Heart right ventricle (tissue), 16 donors: ENCODE data around the gene RNF40. TPM values are rescaled to one million over a fixed set of nuclear protein-coding genes. Genes with fewer than 3 reads are reported as not detected.
A peak's percentile ranks its signal among the peaks of the same experiment; 100 is the strongest.

Experiments
- ATAC-seq, 8 donors: fragments of 200-7000 bp; cut with Tn5 transposase; one replicate each; pipeline ENCODE4 v1.9.1; 2020; ENCODE audit warnings: mild to moderate bottlenecking in 8 of 8, moderate library complexity in 8 of 8, moderate number of reproducible peaks in 1 of 8
- DNase-seq, 2 donors: peaks; one replicate each; pipeline ENCODE4 v3.0.0-alpha.2; 2020
- H3K27ac ChIP-seq, 10 donors: fragments of 200-600 bp; sonication (generic) in 2 of 10; one replicate each; pipeline versions ENCODE4 v1.5.0 to v1.8.0; 2020 to 2022; ENCODE audit warnings: mild to moderate bottlenecking in 3 of 10
- H3K27me3 ChIP-seq, 7 donors: fragments of 200-600 bp; one replicate each; pipeline ENCODE4 v1.8.0; 2021 to 2022; ENCODE audit warnings: mild to moderate bottlenecking in 2 of 7
- H3K36me3 ChIP-seq, 9 donors: fragments of 200-600 bp; sonication (generic) in 1 of 9; one replicate each; pipeline versions ENCODE4 v1.5.0 to v1.8.0; 2020 to 2022; ENCODE audit warnings: mild to moderate bottlenecking in 2 of 9
- H3K4me1 ChIP-seq, 9 donors: fragments of 200-600 bp; sonication (generic) in 1 of 9; one replicate each; pipeline versions ENCODE4 v1.5.0 to v1.8.0; 2020 to 2022; ENCODE audit warnings: mild to moderate bottlenecking in 4 of 9
- H3K4me3 ChIP-seq, 10 donors: fragments of 200-600 bp; sonication (generic) in 2 of 10; one replicate each; pipeline versions ENCODE4 v1.5.0 to v1.8.0; 2020 to 2022; ENCODE audit warnings: mild to moderate bottlenecking in 7 of 10, moderate library complexity in 2 of 10
- H3K9me3 ChIP-seq, 11 donors: fragments of 200-600 bp in 10 of 11; sonication (generic) in 2 of 11; one replicate each; pipeline versions ENCODE4 v1.5.0 to v1.8.0; 2013 to 2022; ENCODE audit warnings: mild to moderate bottlenecking in 2 of 11, control low read depth in 1 of 11, moderate library complexity in 1 of 11
- CTCF ChIP-seq, 9 donors: fragments of 200-600 bp; sonication (generic) in 2 of 9; IDR thresholded peaks; one replicate each; pipeline versions ENCODE4 v1.5.0 to v1.8.0; 2021 to 2022; ENCODE audit warnings: antibody characterized with exemption in 9 of 9, mild to moderate bottlenecking in 5 of 9, moderate library complexity in 1 of 9
- WGBS, 2 donors: extraction: QIAGEN DNeasy Blood & Tissue Kit; methylation state at CpG; one replicate each; pipeline ENCODE4 v1.1.7; 2013; ENCODE audit warnings: inconsistent platforms in 1 of 2; 5-methylcytosine and 5-hydroxymethylcytosine counted together
- intact Hi-C, 10 donors: fragments of 100-400 bp; cut with DNase I; formaldehyde crosslinking; loops; one replicate each; pipeline versions ENCODE4 v1.11.1 to v1.14.2; 2022
- polyA plus RNA-seq, 2 donors: library from polyadenylated mRNA; stranded (reverse); fragments of 200-250 nt; gene quantifications; one replicate each; pipeline ENCODE4 v1.2.3, GENCODE V29; 2013
- total RNA-seq, 10 donors: library from RNA; stranded (reverse); fragmentation: NEBNext Ultra II Directional in 3 of 10; extraction: Animal tissue kit (Norgen Biotek cat#: 25700) in 3 of 10; gene quantifications; one replicate each; pipeline versions ENCODE4 v1.2.1 to v1.2.4, GENCODE V29; 2021 to 2023
- donor health status: Arrhythmogenic right ventricular cardiomyopathy.
- donor health status: ischemic (EF 13 %, LVEDD 7.1; RV severe dilation, severe dysfunction).
- donor health status: healthy with polysubstance abuse.
- donor health status: DM: no; HTN: yes; CAD: no.
- donor health status: DM: no; HTN: no; CAD: no.
- donor health status: ischemic (EF 25% LVEDD 6.9; RV normal size, moderate dysfunction).
- donor health status: ischemic (EF 25% LVEDD 5.7; RV mildly dilated, moderate dysfunction).
- donor health status: healthy.
- donor health status: DM: yes; HTN: yes; CAD: no.
- donor health status: Ischemic cardiomyopathy.
- donor health status: ischemic (EF 35%, LVEDD 5.7; RV mildly dilated, moderate dysfunction).
- donor health status: nonischemic (EF 11% LVEDD 7.7; RV severe dilation, severe dysfunction).
- donor health status: DM: yes; HTN: yes; CAD: no.
- donor health status: PGD.
- donor health status: ischemic (EF 29% LVEDD 5.4; RV normal size, mild dysfunction).
- donor health status: nonischemic (EF 23%, LVEDD 6.1; RV moderate dilation, normal function).

The RNF40 gene
- total and polyA plus RNA-seq, 12 donors, result 33.0 to 69.9 (median 42.6) TPM

GRCh38 chr16:30722916-30723315 is 39.2 kb upstream of the RNF40 start:
- TF ChIP-seq CTCF (IDR thresholded peaks at IDR 0.05), result no peak
- Histone ChIP-seq H3K4me3 (no peak overlapping the region), H3K4me1 (peaks cover 0 to 20% (median 0%) of the 10 kb centered on the region in 9 donors), H3K9me3 (no peaks in the 10 kb centered on the region), H3K27ac (no peak overlapping the region), H3K36me3 (peaks cover 4 to 100% (median 63%) of the 10 kb centered on the region in 9 donors), H3K27me3 (no peaks in the 10 kb centered on the region)
- ATAC-seq (no peak), DNase-seq (no peak)
- intact Hi-C loops, result no loop called here
- WGBS, 2 donors, result 88 to 90% methylated on average over 10 of the region's 10 CpGs

GRCh38 chr16:30723725-30724355 is 38.3 kb upstream of the RNF40 start:
- Histone ChIP-seq H3K27ac (peak overlapping the region in 3 of 10 donors; percentile 20 to 79 (median 33)), H3K4me3 (no peak overlapping the region), H3K4me1 (peaks cover 0 to 27% (median 0%) of the 10 kb centered on the region in 9 donors), H3K9me3 (no peaks in the 10 kb centered on the region), H3K36me3 (peaks cover 4 to 100% (median 57%) of the 10 kb centered on the region in 9 donors), H3K27me3 (no peaks in the 10 kb centered on the region)
- no peak for TF ChIP-seq CTCF (IDR thresholded peaks at IDR 0.05)
- no peak for DNase-seq
- WGBS, 2 donors, result 87 to 89% methylated on average over 12 of the region's 12 CpGs
- intact Hi-C loops, result no loop called here
- ATAC-seq, result no peak

- WGBS, 2 donors, result 73% methylated on average over 23 of the region's 23 CpGs
- H3K4me3 ChIP-seq, result no peak overlapping the region
- H3K36me3 ChIP-seq, result peaks cover 6 to 100% (median 58%) of the 10 kb centered on the region in 9 donors
- H3K27ac ChIP-seq, result peak overlapping the region in 7 of 10 donors; percentile 14 to 79 (median 34)
- ATAC-seq (peak; percentile 61 to 80 (median 74)), DNase-seq (peak; percentile 41 to 43)
- H3K4me1 ChIP-seq, result peaks cover 0 to 36% (median 6%) of the 10 kb centered on the region in 9 donors
- no peaks in the 10 kb centered on the region for H3K9me3 ChIP-seq
- intact Hi-C loops, result no loop called here
- no peaks in the 10 kb centered on the region for H3K27me3 ChIP-seq
- TF ChIP-seq CTCF (IDR thresholded peaks at IDR 0.05), result no peak
Measured at GRCh38 chr16:30724641-30725417, 37.3 kb upstream of the RNF40 start.

GRCh38 chr16:30725418-30725792 is 36.7 kb upstream of the RNF40 start:
- peaks cover 9 to 100% (median 58%) of the 10 kb centered on the region in 9 donors for H3K36me3 ChIP-seq
- H3K4me1 ChIP-seq, result peaks cover 0 to 36% (median 6%) of the 10 kb centered on the region in 9 donors
- H3K4me3 ChIP-seq, result no peak overlapping the region
- H3K27ac ChIP-seq, result peak overlapping the region in 6 of 10 donors; percentile 14 to 79 (median 36)
- DNase-seq, result no peak
- TF ChIP-seq CTCF (IDR thresholded peaks at IDR 0.05), result no peak
- no peaks in the 10 kb centered on the region for H3K9me3 ChIP-seq
- peak in 1 of 8 donors; percentile 7 for ATAC-seq
- H3K27me3 ChIP-seq, result no peaks in the 10 kb centered on the region
- intact Hi-C loops, result no loop called here
- 88 to 90% methylated on average over 3 of the region's 3 CpGs for WGBS, 2 donors
